CD4-positive, alpha-beta T cell treated with Interleukin-17A for 4 hours (primary cell): ENCODE data around the gene PIGC.

Experiments used
- DNase-seq: peaks from one replicate; pipeline ENCODE4 v3.0.0-alpha.2; 2020; ENCODE audit warnings: mixed read lengths

The PIGC gene

GRCh38 chr1:172397221-172397620 lies 46.6 kb downstream of the PIGC start:
- DNase-seq: no peak

GRCh38 chr1:172395576-172395975 lies 48.3 kb downstream of the PIGC start:
- no peak for DNase-seq

- no peak for DNase-seq
Measured at GRCh38 chr1:172394811-172395210, 49.1 kb downstream of the PIGC start.

- peak; percentile 78 for DNase-seq
Measured at GRCh38 chr1:172394141-172394751, 49.6 kb downstream of the PIGC start.

- no peak for DNase-seq
Measured at GRCh38 chr1:172393354-172393753, 50.5 kb downstream of the PIGC start.

- DNase-seq: no peak
Measured at GRCh38 chr1:172391976-172392375, 51.9 kb downstream of the PIGC start.
